ENCODE data around the gene SRC. TPM values are rescaled to one million over a fixed set of nuclear protein-coding genes. Genes with fewer than 3 reads are reported as not detected.

The SRC gene
- total RNA-seq, 4 donors from 2014 or later = 30.6 to 54.7 (median 45.0) TPM

DNA sequence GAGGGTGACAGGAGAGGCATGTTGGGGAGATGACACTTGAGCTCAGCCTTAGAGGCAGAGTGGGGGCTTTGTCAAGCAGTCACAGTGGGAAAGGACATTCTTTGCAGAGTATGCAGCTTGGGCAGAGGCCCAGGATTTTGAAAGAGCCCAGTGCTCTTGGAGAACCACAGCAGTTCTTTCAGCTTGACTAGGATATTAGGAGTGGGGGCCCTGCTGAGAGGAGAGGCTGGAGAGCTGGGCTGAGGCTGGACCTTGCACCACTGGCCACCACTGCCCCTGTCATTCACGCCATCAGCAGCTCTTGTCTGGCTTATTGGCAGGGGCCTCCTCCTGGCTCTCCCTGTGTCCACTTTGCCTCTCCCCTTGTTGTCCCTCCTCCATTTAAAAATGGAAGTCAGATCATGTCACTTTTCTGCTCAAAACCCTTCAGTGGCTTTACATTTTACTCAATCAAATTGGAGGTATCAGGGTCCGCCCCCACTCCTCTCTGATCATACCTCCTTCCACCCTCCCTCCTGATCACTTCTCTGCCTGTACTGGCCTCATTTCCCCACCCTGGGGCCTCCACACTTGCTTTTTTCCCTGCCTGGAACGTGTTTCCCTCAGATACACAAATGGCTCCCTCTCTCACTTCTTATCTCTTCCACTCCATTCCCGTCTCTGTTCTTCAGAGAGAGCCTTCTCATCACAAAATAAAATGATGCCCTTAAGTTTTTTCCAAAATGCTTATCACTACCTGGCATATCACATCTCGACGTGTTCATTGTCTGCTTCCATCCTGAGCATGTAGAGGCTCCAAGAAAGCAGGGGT, 46.0 kb upstream of the SRC start:
- 68 to 83% methylated on average over 4 to 6 of the region's 6 CpGs for WGBS, 2 donors (ENCODE audit: low coverage in 1 of 2)
- H3K27ac ChIP-seq = peak overlapping the region in 2 of 4 donors; percentile 82 to 83
- peaks cover 0 to 49% of the 10 kb centered on the region in 2 donors for H3K36me3 ChIP-seq
- TF ChIP-seq EP300 (IDR thresholded peaks at IDR 0.05) = no peak
- peak; percentile 13 for TF ChIP-seq POLR2AphosphoS5 (IDR thresholded peaks at IDR 0.05)
- no peak for ATAC-seq
- no peak overlapping the region for H3K4me3 ChIP-seq
- H3K27me3 ChIP-seq = no peaks in the 10 kb centered on the region
- H3K4me1 ChIP-seq = peaks cover 7 to 61% (median 24%) of the 10 kb centered on the region in 3 donors
- no peaks in the 10 kb centered on the region for H3K9me3 ChIP-seq

DNA sequence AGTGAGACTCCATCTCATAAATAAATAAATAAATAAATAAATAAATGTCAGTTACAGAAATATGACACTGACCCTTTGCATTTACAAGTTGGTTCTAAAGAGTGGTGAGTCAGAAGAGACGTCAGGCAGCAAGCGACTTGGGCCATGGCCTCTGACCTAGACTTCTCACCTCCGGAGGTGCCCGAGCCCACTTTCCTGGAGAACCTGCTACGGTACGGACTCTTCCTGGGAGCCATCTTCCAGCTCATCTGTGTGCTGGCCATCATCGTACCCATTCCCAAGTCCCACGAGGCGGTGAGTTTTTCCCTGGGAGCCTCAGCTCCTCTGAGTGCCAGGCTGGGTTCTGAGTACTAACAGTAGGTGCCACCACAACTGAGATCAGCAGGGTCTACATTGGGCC, 44.8 kb upstream of the SRC start:
- no peak overlapping the region for H3K4me3 ChIP-seq
- H3K4me1 ChIP-seq = peaks cover 5 to 61% (median 13%) of the 10 kb centered on the region in 3 donors
- peaks cover 0 to 55% of the 10 kb centered on the region in 2 donors for H3K36me3 ChIP-seq
- TF ChIP-seq POLR2A (IDR thresholded peaks at IDR 0.05) (no peak), POLR2AphosphoS5 (IDR thresholded peaks at IDR 0.05) (no peak), EP300 (IDR thresholded peaks at IDR 0.05) (no peak)
- TF ChIP-seq, protein P1, sequence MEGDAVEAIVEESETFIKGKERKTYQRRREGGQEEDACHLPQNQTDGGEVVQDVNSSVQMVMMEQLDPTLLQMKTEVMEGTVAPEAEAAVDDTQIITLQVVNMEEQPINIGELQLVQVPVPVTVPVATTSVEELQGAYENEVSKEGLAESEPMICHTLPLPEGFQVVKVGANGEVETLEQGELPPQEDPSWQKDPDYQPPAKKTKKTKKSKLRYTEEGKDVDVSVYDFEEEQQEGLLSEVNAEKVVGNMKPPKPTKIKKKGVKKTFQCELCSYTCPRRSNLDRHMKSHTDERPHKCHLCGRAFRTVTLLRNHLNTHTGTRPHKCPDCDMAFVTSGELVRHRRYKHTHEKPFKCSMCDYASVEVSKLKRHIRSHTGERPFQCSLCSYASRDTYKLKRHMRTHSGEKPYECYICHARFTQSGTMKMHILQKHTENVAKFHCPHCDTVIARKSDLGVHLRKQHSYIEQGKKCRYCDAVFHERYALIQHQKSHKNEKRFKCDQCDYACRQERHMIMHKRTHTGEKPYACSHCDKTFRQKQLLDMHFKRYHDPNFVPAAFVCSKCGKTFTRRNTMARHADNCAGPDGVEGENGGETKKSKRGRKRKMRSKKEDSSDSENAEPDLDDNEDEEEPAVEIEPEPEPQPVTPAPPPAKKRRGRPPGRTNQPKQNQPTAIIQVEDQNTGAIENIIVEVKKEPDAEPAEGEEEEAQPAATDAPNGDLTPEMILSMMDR (IDR thresholded peaks at IDR 0.05) = no peak
- no peak for ATAC-seq
- no peaks in the 10 kb centered on the region for H3K9me3 ChIP-seq
- H3K27ac ChIP-seq = no peak overlapping the region
- H3K27me3 ChIP-seq = no peaks in the 10 kb centered on the region
- 99 to 100% methylated on average over 6 of the region's 9 CpGs for WGBS, 2 donors (ENCODE audit: low coverage in 1 of 2)

DNA sequence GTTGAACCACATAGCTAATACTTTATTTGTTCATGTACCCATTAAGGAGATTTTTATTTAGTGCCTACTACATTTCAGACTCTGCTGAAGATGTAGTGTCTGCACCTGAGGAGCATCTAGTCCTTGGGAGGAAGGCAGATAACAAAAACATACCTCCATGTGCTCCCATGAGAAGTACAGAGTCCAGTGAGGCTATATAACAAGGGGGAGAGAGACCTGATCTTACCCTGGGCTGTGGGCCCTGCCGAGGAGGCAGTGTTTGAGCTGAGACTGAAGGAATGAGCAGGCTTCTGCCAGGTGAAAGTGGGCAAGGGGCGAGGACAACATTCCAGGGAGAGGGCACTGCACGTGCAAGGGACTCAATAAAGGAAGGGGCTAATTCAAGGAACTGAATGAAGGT, 44.4 kb upstream of the SRC start:
- peaks cover 0 to 58% of the 10 kb centered on the region in 2 donors for H3K36me3 ChIP-seq
- H3K4me3 ChIP-seq = no peak overlapping the region
- TF ChIP-seq POLR2AphosphoS5 (IDR thresholded peaks at IDR 0.05) = no peak
- TF ChIP-seq POLR2A (IDR thresholded peaks at IDR 0.05) = no peak
- TF ChIP-seq, protein P1 (IDR thresholded peaks at IDR 0.05) = no peak
- no peak for TF ChIP-seq EP300 (IDR thresholded peaks at IDR 0.05)
- no peaks in the 10 kb centered on the region for H3K9me3 ChIP-seq
- no peak for ATAC-seq
- H3K27me3 ChIP-seq = no peaks in the 10 kb centered on the region
- WGBS, 2 donors (ENCODE audit: low coverage in 1 of 2) = 83 to 94% methylated on average over 2 of the region's 3 CpGs
- no peak overlapping the region for H3K27ac ChIP-seq
- H3K4me1 ChIP-seq = peaks cover 5 to 61% (median 9%) of the 10 kb centered on the region in 3 donors

DNA sequence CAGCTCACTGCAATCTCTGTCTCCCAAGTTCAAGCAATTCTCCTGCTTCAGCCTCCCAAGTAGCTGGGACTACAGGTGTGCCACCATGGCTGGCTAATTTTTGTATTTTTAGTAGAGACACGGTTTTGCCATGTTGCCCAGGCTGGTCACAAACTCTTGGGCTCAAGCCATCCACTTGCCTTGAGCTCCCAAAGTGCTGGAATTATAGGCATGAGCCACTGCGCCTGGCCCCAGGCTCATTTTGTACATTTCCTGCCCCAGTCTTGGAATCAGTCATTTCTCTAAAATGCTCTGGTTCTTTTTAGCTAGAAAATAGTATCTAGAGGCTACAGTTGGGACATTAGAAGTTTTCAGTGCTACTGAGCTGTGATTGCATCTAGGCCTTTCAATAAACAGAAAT, 43.0 kb upstream of the SRC start:
- no peak overlapping the region for H3K4me3 ChIP-seq
- H3K4me1 ChIP-seq = peaks cover 0 to 52% (median 0%) of the 10 kb centered on the region in 3 donors
- 100% methylated on average over 1 of the region's 2 CpGs for WGBS, 2 donors (ENCODE audit: low coverage in 1 of 2)
- no peak overlapping the region for H3K27ac ChIP-seq
- H3K36me3 ChIP-seq = peaks cover 0 to 66% of the 10 kb centered on the region in 2 donors
- TF ChIP-seq POLR2AphosphoS5 (IDR thresholded peaks at IDR 0.05) (no peak), POLR2A (IDR thresholded peaks at IDR 0.05) (no peak), EP300 (IDR thresholded peaks at IDR 0.05) (no peak)
- TF ChIP-seq, protein P1 (IDR thresholded peaks at IDR 0.05) = no peak
- no peak for ATAC-seq
- no peaks in the 10 kb centered on the region for H3K9me3 ChIP-seq
- no peaks in the 10 kb centered on the region for H3K27me3 ChIP-seq

DNA sequence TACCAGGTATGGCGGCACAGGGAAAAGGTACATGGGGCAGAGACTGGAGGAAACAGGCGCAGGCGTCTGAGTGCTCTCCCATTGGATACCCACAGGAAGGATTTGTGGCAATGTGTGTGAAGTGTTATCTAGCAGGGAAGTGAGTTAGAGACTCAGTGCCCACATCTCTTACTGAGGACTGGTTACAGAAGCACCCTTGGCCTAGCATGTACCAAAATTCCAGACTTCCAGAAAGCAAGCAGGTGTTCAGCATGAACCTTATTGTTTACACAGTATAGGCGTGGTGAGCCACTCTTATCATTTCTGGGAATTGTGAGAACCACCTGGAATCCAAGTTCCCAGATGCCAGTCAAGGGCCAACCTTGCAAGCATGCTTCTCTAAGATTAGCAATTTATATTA, 42.3 kb upstream of the SRC start:
- peaks cover 0 to 52% (median 0%) of the 10 kb centered on the region in 3 donors for H3K4me1 ChIP-seq
- 81 to 89% methylated on average over 3 to 4 of the region's 4 CpGs for WGBS, 2 donors (ENCODE audit: low coverage in 1 of 2)
- H3K36me3 ChIP-seq = peaks cover 0 to 71% of the 10 kb centered on the region in 2 donors
- TF ChIP-seq, protein P1 (IDR thresholded peaks at IDR 0.05) = no peak
- no peak for TF ChIP-seq EP300 (IDR thresholded peaks at IDR 0.05)
- TF ChIP-seq POLR2AphosphoS5 (IDR thresholded peaks at IDR 0.05) = no peak
- no peak for TF ChIP-seq POLR2A (IDR thresholded peaks at IDR 0.05)
- no peak for ATAC-seq
- no peak overlapping the region for H3K27ac ChIP-seq
- H3K4me3 ChIP-seq = no peak overlapping the region
- H3K9me3 ChIP-seq = no peaks in the 10 kb centered on the region
- H3K27me3 ChIP-seq = no peaks in the 10 kb centered on the region

Measured in gastroesophageal sphincter (tissue), 4 donors.